ENCODE results near the gene BCAR1.

DNA sequence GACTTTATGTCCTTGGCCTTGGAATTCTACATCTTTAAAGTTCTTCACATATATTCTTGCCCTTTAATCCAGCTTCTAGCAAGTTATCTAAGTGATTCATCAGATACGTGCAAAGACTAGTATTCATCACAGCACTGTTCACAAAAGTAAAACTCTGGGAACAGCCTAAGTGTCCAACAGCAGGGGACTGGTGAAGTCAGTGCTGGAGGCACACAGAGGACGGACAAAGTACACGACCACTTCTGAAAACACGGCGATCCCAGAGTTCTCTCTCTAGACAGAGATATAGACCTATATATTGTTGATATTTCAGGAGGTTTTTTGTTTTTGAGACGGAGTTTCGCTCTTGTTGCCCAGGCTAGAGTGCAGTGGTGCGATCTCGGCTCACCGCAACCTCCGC, 19.9 kb downstream of the BCAR1 start:
- no peak for TF ChIP-seq POLR2AphosphoS5 (IDR thresholded peaks at IDR 0.05)
- no peak for TF ChIP-seq POLR2A (IDR thresholded peaks at IDR 0.05)
- TF ChIP-seq, protein P1, sequence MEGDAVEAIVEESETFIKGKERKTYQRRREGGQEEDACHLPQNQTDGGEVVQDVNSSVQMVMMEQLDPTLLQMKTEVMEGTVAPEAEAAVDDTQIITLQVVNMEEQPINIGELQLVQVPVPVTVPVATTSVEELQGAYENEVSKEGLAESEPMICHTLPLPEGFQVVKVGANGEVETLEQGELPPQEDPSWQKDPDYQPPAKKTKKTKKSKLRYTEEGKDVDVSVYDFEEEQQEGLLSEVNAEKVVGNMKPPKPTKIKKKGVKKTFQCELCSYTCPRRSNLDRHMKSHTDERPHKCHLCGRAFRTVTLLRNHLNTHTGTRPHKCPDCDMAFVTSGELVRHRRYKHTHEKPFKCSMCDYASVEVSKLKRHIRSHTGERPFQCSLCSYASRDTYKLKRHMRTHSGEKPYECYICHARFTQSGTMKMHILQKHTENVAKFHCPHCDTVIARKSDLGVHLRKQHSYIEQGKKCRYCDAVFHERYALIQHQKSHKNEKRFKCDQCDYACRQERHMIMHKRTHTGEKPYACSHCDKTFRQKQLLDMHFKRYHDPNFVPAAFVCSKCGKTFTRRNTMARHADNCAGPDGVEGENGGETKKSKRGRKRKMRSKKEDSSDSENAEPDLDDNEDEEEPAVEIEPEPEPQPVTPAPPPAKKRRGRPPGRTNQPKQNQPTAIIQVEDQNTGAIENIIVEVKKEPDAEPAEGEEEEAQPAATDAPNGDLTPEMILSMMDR (IDR thresholded peaks at IDR 0.05) = no peak
- TF ChIP-seq EP300 (IDR thresholded peaks at IDR 0.05) = no peak
